K562 (cell line): Measurements from ENCODE around the gene KRT34. TPM values are rescaled to one million over a fixed set of nuclear protein-coding genes. Genes with fewer than 3 reads are reported as not detected.

Experiments used
- ATAC-seq: fragments of 200-7000 bp; cut with Tn5 transposase; 3 replicates; pipeline ENCODE4 v1.9.1; 2020; ENCODE audit warnings: moderate library complexity
- BruUV-seq: library from RNA; stranded (reverse); fragments of 400-500 nt; replicated peaks from 2 replicates; lab custom pipeline; 2021; lab: Mats Ljungman, UMichigan
- CTCF ChIA-PET: fragments of 300-600 bp; formaldehyde crosslinking; extraction: SDS; loops from one replicate; lab custom pipeline; 2021; ENCODE audit warnings: low intra/inter-chr PET ratio; lab: Yijun Ruan, JAX
- POLR2A ChIA-PET: fragments of 300-600, 350-650 bp; sonication (Branson Sonifier 250); formaldehyde crosslinking; extraction: SDS; loops from one replicate; lab custom pipeline; 2021; ENCODE audit warnings: antibody characterized with exemption, inconsistent platforms; lab: Yijun Ruan, JAX
- DNase-seq, 4 experiments: peaks; one replicate each; pipeline versions ENCODE4 v3.0.0 to v3.0.0-alpha.2; 2011 to 2018; ENCODE audit warnings: low spot score in 3 of 4, mixed read lengths in 3 of 4; ENCODE audit errors: extremely low read depth in 1 of 4
- FAIRE-seq: peaks from 2 replicates; lab custom pipeline; 2011; peaks lifted over from hg19 to GRCh38; lab: Jason Lieb, UNC
- H2AFZ ChIP-seq: 2 replicates; pipeline ENCODE4 v1.6.0; 2011; ENCODE audit warnings: low read depth, low read length, control low read depth, inconsistent platforms
- H3K27ac ChIP-seq: fragments of 200-600 bp; 3 replicates; pipeline ENCODE4 v1.8.0; 2011; ENCODE audit warnings: low read depth, mild to moderate bottlenecking, control low read depth, inconsistent platforms, low read length, moderate library complexity, mixed read lengths; ENCODE audit errors: extremely low read depth
- H3K27me3 ChIP-seq, 2 experiments: fragments of 300-600 bp in 1 of 2; 2 replicates in 1 of 2; 3 replicates in 1 of 2; pipeline versions ENCODE4 v1.6.0 to v1.8.0; 2011; ENCODE audit warnings: inconsistent platforms in 2 of 2, low read length in 2 of 2, mild to moderate bottlenecking in 1 of 2, mixed read lengths in 1 of 2, moderate library complexity in 1 of 2; ENCODE audit not compliant: control insufficient read depth in 2 of 2, insufficient read depth in 2 of 2
- H3K36me3 ChIP-seq: fragments of 300-600 bp; 3 replicates; pipeline ENCODE4 v1.8.0; 2011; ENCODE audit warnings: mild to moderate bottlenecking, low read length, inconsistent platforms; ENCODE audit not compliant: control insufficient read depth, insufficient read depth
- H3K4me1 ChIP-seq, 2 experiments: fragments of 200-600 bp in 1 of 2; replicated peaks in 1 of 2; 2 replicates in 1 of 2; 3 replicates in 1 of 2; pipeline versions ENCODE4 v1.5.1 to v1.8.0; 2011; ENCODE audit warnings: inconsistent platforms in 2 of 2, low read length in 2 of 2, mild to moderate bottlenecking in 1 of 2, mixed read lengths in 1 of 2, moderate library complexity in 1 of 2; ENCODE audit not compliant: control insufficient read depth in 2 of 2, insufficient read depth in 2 of 2
- H3K4me2 ChIP-seq: 2 replicates; pipeline ENCODE4 v1.6.1; 2011; ENCODE audit warnings: low read length, control low read depth, inconsistent platforms, mixed read lengths; ENCODE audit not compliant: insufficient read depth
- H3K4me3 ChIP-seq: fragments of 200-600 bp; sonication (generic), shearing (Covaris generic); 2 replicates; pipeline ENCODE4 v1.5.1; 2016; ENCODE audit warnings: control low read depth, inconsistent platforms
- H3K79me2 ChIP-seq: fragments of 200-600 bp; 3 replicates; pipeline ENCODE4 v1.8.0; 2011; ENCODE audit warnings: low read length, inconsistent platforms; ENCODE audit not compliant: control insufficient read depth, insufficient read depth
- H3K9ac ChIP-seq, 2 experiments: 2 replicates each; pipeline versions ENCODE4 v1.6.0 to v1.6.1; 2011; ENCODE audit warnings: low read depth in 2 of 2, low read length in 2 of 2, control low read depth in 1 of 2, inconsistent platforms in 1 of 2, mild to moderate bottlenecking in 1 of 2, mixed read lengths in 1 of 2; ENCODE audit not compliant: insufficient read depth in 1 of 2
- H3K9me1 ChIP-seq: one replicate; pipeline ENCODE4 v1.6.0; 2011; ENCODE audit warnings: inconsistent platforms, mild to moderate bottlenecking, low read length, moderate library complexity; ENCODE audit not compliant: control insufficient read depth, insufficient read depth
- H3K9me3 ChIP-seq: replicated peaks from 2 replicates; pipeline ENCODE4 v1.5.1; 2011; ENCODE audit warnings: low read depth, low read length, inconsistent platforms; ENCODE audit not compliant: control insufficient read depth, insufficient read depth
- H4K20me1 ChIP-seq: replicated peaks from 2 replicates; pipeline ENCODE4 v1.6.1; 2011; ENCODE audit warnings: low read length, inconsistent platforms, mixed read lengths; ENCODE audit not compliant: control insufficient read depth, insufficient read depth
- ARID2 ChIP-seq: fragments of 450-650 bp; IDR thresholded peaks from 2 replicates; pipeline ENCODE4 v1.6.1; 2017; ENCODE audit warnings: antibody characterized with exemption, mild to moderate bottlenecking
- CEBPZ ChIP-seq: fragments of 150-350 bp; IDR thresholded peaks from 2 replicates; pipeline ENCODE4 v1.6.1; 2014; ENCODE audit warnings: low read depth, mild to moderate bottlenecking, low read length, borderline replicate concordance
- CHD2 ChIP-seq: IDR thresholded peaks from 2 replicates; pipeline ENCODE4 v1.6.1; 2011; ENCODE audit warnings: low read depth, low read length
- CTCF ChIP-seq, 3 experiments: IDR thresholded peaks in 2 of 3; conservative IDR thresholded peaks in 1 of 3; 2 replicates each; pipeline ENCODE4 v1.5.1; 2011 to 2012; ENCODE audit warnings: low read length in 3 of 3, mild to moderate bottlenecking in 3 of 3, control low read depth in 2 of 3, improper control_type of control experiment in 1 of 3, inconsistent platforms in 1 of 3, low read depth in 1 of 3, mixed read lengths in 1 of 3, moderate library complexity in 1 of 3; ENCODE audit not compliant: insufficient read depth in 2 of 3
- FOXA3 ChIP-seq, 2 experiments: fragments of 450-650 bp in 1 of 2; sonication (generic) in 1 of 2; formaldehyde crosslinking; IDR thresholded peaks in 1 of 2; conservative IDR thresholded peaks in 1 of 2; 2 replicates each; pipeline versions ENCODE4 v1.4.0 to v1.8.0; 2020 to 2022; ENCODE audit warnings: mild to moderate bottlenecking in 2 of 2, missing genetic modification reagents in 1 of 2
- HLTF ChIP-seq: fragments of 450-650 bp; IDR thresholded peaks from 2 replicates; pipeline ENCODE4 v1.6.1; 2016
- RFX7 ChIP-seq: fragments of 250-450 bp; sonication (Bioruptor Pico); IDR thresholded peaks from 2 replicates; pipeline ENCODE4 v1.5.1; 2021; ENCODE audit warnings: mild to moderate bottlenecking
- TAF7 ChIP-seq: fragments of 450-650 bp; IDR thresholded peaks from 2 replicates; pipeline ENCODE4 v1.6.1; 2016; ENCODE audit warnings: missing genetic modification characterization, missing compliant biosample characterization
- YBX1 ChIP-seq: fragments of 450-650 bp; IDR thresholded peaks from 2 replicates; pipeline ENCODE4 v1.7.1; 2016; ENCODE audit warnings: mild to moderate bottlenecking
- ZKSCAN1 ChIP-seq: fragments of 150-350 bp; IDR thresholded peaks from 2 replicates; pipeline ENCODE4 v1.6.1; 2016; ENCODE audit warnings: low read depth, low read length
- WGBS: fragments of 100-300 bp; shearing (Covaris generic); methylation state at CpG from one replicate; pipeline ENCODE4 v1.1.6; 2016; ENCODE audit warnings: low coverage, mixed read lengths; ENCODE audit not compliant: insufficient coverage; ENCODE audit errors: missing lambda C conversion rate; 5-methylcytosine and 5-hydroxymethylcytosine counted together
- in situ Hi-C: fragments of 300-500 bp; cut with MboI; formaldehyde crosslinking; loops from 4 replicates; pipeline ENCODE4 v1.15.0; 2018; ENCODE audit warnings: inconsistent platforms, mixed read lengths
- intact Hi-C: fragments of 100-400 bp; cut with micrococcal nuclease; formaldehyde crosslinking; loops from 2 replicates; pipeline ENCODE4 v1.14.2; 2022
- polyA plus RNA-seq, 8 experiments: library from polyadenylated mRNA; depleted of rRNA in 4 of 8; stranded (reverse) in 5 of 8; unstranded in 3 of 8; fragments of >200 nt; fragmentation: Nextera tagmentation in 2 of 8; fragmentation: Illumina TruSeq in 1 of 8; extraction: Ambion mirVana in 2 of 8; extraction: Trizol in 1 of 8; gene quantifications; 2 replicates each; pipeline versions ENCODE4 v1.2.1 to v1.2.3, GENCODE V29; 2011 to 2014; ENCODE audit warnings: inconsistent platforms in 1 of 8, missing spikeins in 1 of 8
- total RNA-seq, 7 experiments: library from RNA; depleted of rRNA in 6 of 7; stranded (reverse); fragments of >200 nt in 6 of 7; fragmentation: Illumina TruSeq in 2 of 7; extraction: Trizol in 2 of 7; gene quantifications; 2 replicates each; pipeline versions ENCODE4 v1.2.1 to v1.2.3, GENCODE V29; 2011 to 2021; ENCODE audit warnings: low replicate concordance in 1 of 7

KRT34 gene
- total and polyA plus RNA-seq, 9 of the 15 experiments (the other 6 are each of a cell fraction or from before 2014, with no cell fraction given) = not detected

- no peak for TF ChIP-seq TAF7
- in situ Hi-C loops (no loop called here), intact Hi-C loops (no loop called here)
- DNase-seq = no peak
- Histone ChIP-seq H3K4me1 (no peaks in the 10 kb centered on the region), H3K4me2 (no peak overlapping the region), H4K20me1 (no peaks in the 10 kb centered on the region), H3K79me2 (no peaks in the 10 kb centered on the region), H3K27me3 (peaks cover 4 to 17% of the 10 kb centered on the region in 2 experiments; a peak in 3 of 5 replicates), H3K9ac (no peak overlapping the region), H3K9me1 (no peaks in the 10 kb centered on the region), H3K9me3 (no peaks in the 10 kb centered on the region), H2AFZ (no peak overlapping the region), H3K36me3 (no peaks in the 10 kb centered on the region), H3K4me3 (no peak overlapping the region), H3K27ac (no peak overlapping the region)
- ChIA-PET POLR2A (interaction anchor here (1.2 kb wide), 1 partner anchor 8 kb away, joined by 3 read pairs; no protein-coding TSS in a partner anchor), CTCF (no interaction called here)
- BruUV-seq = no TSS peak
- ATAC-seq = no peak
- 0% methylated on average over 2 of the region's 2 CpGs for WGBS
- FAIRE-seq = no peak
Observed at GRCh38 chr17:41391535-41391934, 9.4 kb upstream of the KRT34 start.

GRCh38 chr17:41390411-41390938, 8.4 kb upstream of the KRT34 start:
- no peaks in the 10 kb centered on the region for H3K9me3 ChIP-seq
- FAIRE-seq (no peak), ATAC-seq (no peak), DNase-seq (no peak)
- BruUV-seq = no TSS peak
- in situ Hi-C loops = no loop called here
- ChIA-PET CTCF (no interaction called here), POLR2A (interaction anchor here (0.5 to 1.2 kb wide), 3 partner anchors 9 to 466 kb away, joined by 3 to 4 read pairs (median 3); no protein-coding TSS in a partner anchor)
- no peaks in the 10 kb centered on the region for H4K20me1 ChIP-seq
- WGBS = 0% methylated on average over 7 of the region's 7 CpGs
- no peak overlapping the region for H3K4me2 ChIP-seq
- no peak overlapping the region for H3K9ac ChIP-seq
- no peaks in the 10 kb centered on the region for H3K9me1 ChIP-seq
- H3K36me3 ChIP-seq = no peaks in the 10 kb centered on the region
- H3K79me2 ChIP-seq = no peaks in the 10 kb centered on the region
- no peak overlapping the region for H2AFZ ChIP-seq
- H3K27me3 ChIP-seq = peaks cover 0 to 10% of the 10 kb centered on the region in 2 experiments; a peak in 1 of 5 replicates
- H3K4me3 ChIP-seq = no peak overlapping the region
- no peak overlapping the region for H3K27ac ChIP-seq
- intact Hi-C loops = no loop called here
- H3K4me1 ChIP-seq = no peaks in the 10 kb centered on the region
- no peak for TF ChIP-seq CEBPZ
- TF ChIP-seq ARID2 = no peak
- no peak for TF ChIP-seq RFX7 (CRISPR knock-in tag)
- no peak for TF ChIP-seq CTCF (IDR thresholded peaks at IDR 0.05 in 2 of 3, conservative IDR thresholded peaks at IDR 0.05 in 1 of 3; ENCODE audit: insufficient read depth in 2 of 3, low read depth in 1 of 3, low read length in 3 of 3)
- no peak for TF ChIP-seq HLTF
- no peak for TF ChIP-seq FOXA3 (CRISPR knock-in tag; conservative IDR thresholded peaks at IDR 0.05 in 1 of 2, IDR thresholded peaks at IDR 0.05 in 1 of 2)
- TF ChIP-seq YBX1 = no peak
- TF ChIP-seq ZKSCAN1 = no peak
- no peak for TF ChIP-seq CHD2
